GM23338 (cell line): ENCODE data around the gene AACS.

Experiments used
- CTCF ChIP-seq, 2 experiments: fragments of 200-600 bp in 1 of 2; sonication (generic) in 1 of 2; conservative IDR thresholded peaks; 2 replicates each; pipeline versions ENCODE4 v1.5.1 to v1.6.1; 2016 to 2017; ENCODE audit warnings: antibody characterized with exemption in 2 of 2, low read depth in 2 of 2, mild to moderate bottlenecking in 2 of 2, moderate library complexity in 1 of 2
- EZH2 ChIP-seq: fragments of 200-600 bp; sonication (generic); IDR thresholded peaks from one replicate; pipeline ENCODE4 v1.8.0; 2017; ENCODE audit warnings: antibody characterized with exemption, mild to moderate bottlenecking, low read depth; ENCODE audit not compliant: unreplicated experiment
- JUNB ChIP-seq: IDR thresholded peaks from one replicate; pipeline ENCODE4 v1.6.1; 2016; ENCODE audit warnings: antibody characterized with exemption; ENCODE audit not compliant: unreplicated experiment

- no peak for TF ChIP-seq EZH2
- no peak for TF ChIP-seq CTCF (conservative IDR thresholded peaks at IDR 0.05; ENCODE audit: low read depth in 2 of 2)
- TF ChIP-seq JUNB, result no peak
Observed at GRCh38 chr12:125113263-125113662, 48.0 kb downstream of the AACS start.
